ENCODE measurements around the gene AAR2.

DNA sequence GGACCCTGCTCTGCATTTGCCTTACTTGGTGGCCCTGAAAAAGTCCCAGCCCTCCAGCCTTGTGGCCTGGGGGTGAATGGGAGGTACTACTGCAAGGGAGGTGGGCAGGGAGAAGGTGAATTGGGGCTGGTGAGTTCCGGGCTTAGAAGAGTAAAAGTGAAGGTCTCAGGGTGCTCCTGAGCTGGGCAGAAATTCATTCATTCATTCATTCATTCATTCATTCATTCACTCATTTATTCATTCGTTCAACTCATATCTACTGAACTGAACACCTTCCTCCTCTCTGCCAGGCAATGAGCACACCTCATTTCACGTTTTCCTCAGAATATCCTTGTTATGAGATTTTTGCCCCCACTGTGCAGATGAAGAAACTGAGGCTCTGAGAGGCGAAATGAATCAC lies 63.2 kb downstream of the AAR2 start:
- TF ChIP-seq, protein P1, sequence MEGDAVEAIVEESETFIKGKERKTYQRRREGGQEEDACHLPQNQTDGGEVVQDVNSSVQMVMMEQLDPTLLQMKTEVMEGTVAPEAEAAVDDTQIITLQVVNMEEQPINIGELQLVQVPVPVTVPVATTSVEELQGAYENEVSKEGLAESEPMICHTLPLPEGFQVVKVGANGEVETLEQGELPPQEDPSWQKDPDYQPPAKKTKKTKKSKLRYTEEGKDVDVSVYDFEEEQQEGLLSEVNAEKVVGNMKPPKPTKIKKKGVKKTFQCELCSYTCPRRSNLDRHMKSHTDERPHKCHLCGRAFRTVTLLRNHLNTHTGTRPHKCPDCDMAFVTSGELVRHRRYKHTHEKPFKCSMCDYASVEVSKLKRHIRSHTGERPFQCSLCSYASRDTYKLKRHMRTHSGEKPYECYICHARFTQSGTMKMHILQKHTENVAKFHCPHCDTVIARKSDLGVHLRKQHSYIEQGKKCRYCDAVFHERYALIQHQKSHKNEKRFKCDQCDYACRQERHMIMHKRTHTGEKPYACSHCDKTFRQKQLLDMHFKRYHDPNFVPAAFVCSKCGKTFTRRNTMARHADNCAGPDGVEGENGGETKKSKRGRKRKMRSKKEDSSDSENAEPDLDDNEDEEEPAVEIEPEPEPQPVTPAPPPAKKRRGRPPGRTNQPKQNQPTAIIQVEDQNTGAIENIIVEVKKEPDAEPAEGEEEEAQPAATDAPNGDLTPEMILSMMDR (IDR thresholded peaks at IDR 0.05; ENCODE audit: poor library complexity, severe bottlenecking): no peak
- TF ChIP-seq MXI1 (conservative IDR thresholded peaks at IDR 0.05; ENCODE audit: poor library complexity, severe bottlenecking): no peak
- no peak for TF ChIP-seq POLR2AphosphoS5 (IDR thresholded peaks at IDR 0.05)
- TF ChIP-seq EP300 (conservative IDR thresholded peaks at IDR 0.05; ENCODE audit: poor library complexity, severe bottlenecking): no peak
- TF ChIP-seq TAF1 (IDR thresholded peaks at IDR 0.05; ENCODE audit: low read depth): no peak

Measured in neural cell (in vitro differentiated cells).